Measurements from ENCODE around the gene UNC13D.

The UNC13D gene

GRCh38 chr17:75820094-75821080 is 23.8 kb downstream of the UNC13D start:
- H3K4me3 ChIP-seq (ENCODE audit: low read depth, low read length), result no peak overlapping the region
- H3K4me1 ChIP-seq (ENCODE audit: control insufficient read depth, insufficient read depth, low read length), result no peaks in the 10 kb centered on the region
- H3K36me3 ChIP-seq (ENCODE audit: control insufficient read depth in 2 of 2, insufficient read depth in 1 of 2, low read length in 2 of 2), result peaks cover 23 to 95% of the 10 kb centered on the region in 2 experiments
- no peaks in the 10 kb centered on the region for H3K9me3 ChIP-seq (ENCODE audit: control insufficient read depth, insufficient read depth, low read depth, low read length)
- ChIA-PET CTCF (interaction anchor here (0.6 to 1.4 kb wide), 5 partner anchors 9 to 58 kb away, joined by 3 to 5 read pairs (median 4); partner anchors contain the start of gene TRIM47), POLR2A (interaction anchor here (0.6 to 1.6 kb wide), 3 partner anchors 35 to 117 kb away, joined by 3 to 13 read pairs (median 5); partner anchors contain the start of gene WBP2)
- H3K27ac ChIP-seq (ENCODE audit: extremely low read depth, low read depth, low read length), result no peak overlapping the region
- TF ChIP-seq ZNF37A (tag by site-specific recombination; IDR thresholded peaks at IDR 0.05), result no peak
- TF ChIP-seq ZNF548 (tag by site-specific recombination; IDR thresholded peaks at IDR 0.05), result no peak
- no peak for TF ChIP-seq TSHZ1 (tag by site-specific recombination; IDR thresholded peaks at IDR 0.05; ENCODE audit: borderline replicate concordance)
- no peak for TF ChIP-seq GLI4 (tag by site-specific recombination; IDR thresholded peaks at IDR 0.05)
- no peak for TF ChIP-seq ZNF843 (tag by site-specific recombination; IDR thresholded peaks at IDR 0.05)
- TF ChIP-seq ZNF433 (tag by site-specific recombination; IDR thresholded peaks at IDR 0.05; ENCODE audit: low read depth), result no peak
- no peak for TF ChIP-seq ZNF623 (tag by site-specific recombination; IDR thresholded peaks at IDR 0.05)
- TF ChIP-seq ZNF341 (tag by site-specific recombination; IDR thresholded peaks at IDR 0.05; ENCODE audit: low read depth), result no peak
- TF ChIP-seq ZNF785 (tag by site-specific recombination; IDR thresholded peaks at IDR 0.05), result no peak
- TF ChIP-seq ZNF488 (tag by site-specific recombination; IDR thresholded peaks at IDR 0.05), result no peak
- TF ChIP-seq HOXC10 (CRISPR knock-in tag; IDR thresholded peaks at IDR 0.05), result no peak
- TF ChIP-seq PATZ1 (tag by site-specific recombination; IDR thresholded peaks at IDR 0.05), result no peak
- TF ChIP-seq INSM2 (tag by site-specific recombination; IDR thresholded peaks at IDR 0.05), result no peak
- no peak for TF ChIP-seq ZNF692 (tag by site-specific recombination; IDR thresholded peaks at IDR 0.05)
- no peak for TF ChIP-seq KLF10 (tag by site-specific recombination; IDR thresholded peaks at IDR 0.05)
- TF ChIP-seq ZBTB49 (tag by site-specific recombination; IDR thresholded peaks at IDR 0.05; ENCODE audit: low read depth), result no peak
- no peak for TF ChIP-seq REPIN1 (tag by site-specific recombination; IDR thresholded peaks at IDR 0.05; ENCODE audit: low read depth)
- TF ChIP-seq ZNF747 (tag by site-specific recombination; IDR thresholded peaks at IDR 0.05), result no peak
- no peak for TF ChIP-seq ZNF146 (tag by site-specific recombination; IDR thresholded peaks at IDR 0.05)
- no peak for TF ChIP-seq ZNF560 (tag by site-specific recombination; IDR thresholded peaks at IDR 0.05; ENCODE audit: borderline replicate concordance)

Measured in HEK293 (cell line).